NCI-H2196 (cell line): Measurements from ENCODE around the gene KCND1.

ENCODE experiments used
- DNase-seq: peaks from one replicate; lab custom pipeline; 2025; ENCODE audit not compliant: unreplicated experiment; lab: John Stamatoyannopoulos, UW

Gene KCND1

GRCh38 chrX:48975041-48975440 lies 3.4 kb upstream of the KCND1 start:
- DNase-seq: no peak

GRCh38 chrX:48974574-48974973 lies 2.9 kb upstream of the KCND1 start:
- DNase-seq: no peak

- DNase-seq: no peak
Measured at GRCh38 chrX:48974033-48974432, 2.4 kb upstream of the KCND1 start.

- peak; percentile 9 for DNase-seq
Measured at GRCh38 chrX:48972220-48973164, 848 bp upstream of the KCND1 start.

- DNase-seq: no peak
Measured at GRCh38 chrX:48969471-48969870, 2.2 kb downstream of the KCND1 start.

- DNase-seq: no peak
Measured at GRCh38 chrX:48968377-48968776, 3.3 kb downstream of the KCND1 start.

- DNase-seq: no peak
Measured at GRCh38 chrX:48966796-48967579, 4.7 kb downstream of the KCND1 start.

GRCh38 chrX:48965959-48966358 lies 5.7 kb downstream of the KCND1 start:
- DNase-seq: no peak

GRCh38 chrX:48961585-48962091 lies 10.0 kb downstream of the KCND1 start:
- DNase-seq: no peak

- DNase-seq: no peak
Measured at GRCh38 chrX:48960291-48960690, 11.4 kb downstream of the KCND1 start.

- no peak for DNase-seq
Measured at GRCh38 chrX:48958635-48959094, 13.0 kb downstream of the KCND1 start.

GRCh38 chrX:48957827-48958634 lies 13.6 kb downstream of the KCND1 start:
- peak; percentile 90 for DNase-seq

GRCh38 chrX:48957477-48957826 lies 14.2 kb downstream of the KCND1 start, which contains the start of gene OTUD5:
TSS of gene OTUD5 (minus strand) at chrX:48957607. CDS start at chrX:48957570, 37 bp downstream.
- DNase-seq: peak; percentile 62

- DNase-seq: no peak
Measured at GRCh38 chrX:48956728-48957414, 14.8 kb downstream of the KCND1 start.

GRCh38 chrX:48948589-48948988 lies 23.1 kb downstream of the KCND1 start:
- no peak for DNase-seq

- peak; percentile 29 for DNase-seq
Measured at GRCh38 chrX:48945517-48946348, 25.9 kb downstream of the KCND1 start.

GRCh38 chrX:48942895-48943294 lies 28.7 kb downstream of the KCND1 start:
- DNase-seq: no peak

- no peak for DNase-seq
Measured at GRCh38 chrX:48940404-48940955, 31.2 kb downstream of the KCND1 start.
